Sigmoid colon (tissue), 7 donors: ENCODE measurements around the gene CAMTA1. TPM values are rescaled to one million over a fixed set of nuclear protein-coding genes. Genes with fewer than 3 reads are reported as not detected.

Experiments used
- DNase-seq: peaks from one replicate; pipeline ENCODE4 v3.0.0-alpha.2; 2019
- H3K27ac ChIP-seq, 4 donors: fragments of 200-600 bp; sonication (generic); one replicate each; pipeline ENCODE4 v1.5.1; 2016 to 2019; ENCODE audit warnings: mild to moderate bottlenecking in 1 of 4
- H3K27me3 ChIP-seq, 3 donors: fragments of 200-600 bp; sonication (generic); one replicate each; pipeline ENCODE4 v1.5.1; 2019; ENCODE audit warnings: mild to moderate bottlenecking in 1 of 3
- H3K36me3 ChIP-seq, 4 donors: fragments of 200-600 bp; sonication (generic); one replicate each; pipeline ENCODE4 v1.5.1; 2016 to 2019
- H3K4me1 ChIP-seq, 4 donors: fragments of 200-600 bp; sonication (generic); one replicate each; pipeline ENCODE4 v1.5.1; 2017 to 2019
- H3K4me3 ChIP-seq, 4 donors: fragments of 200-600 bp; sonication (generic); one replicate each; pipeline ENCODE4 v1.5.1; 2017 to 2019; ENCODE audit warnings: mild to moderate bottlenecking in 2 of 4, moderate library complexity in 1 of 4
- H3K9me3 ChIP-seq, 4 donors: fragments of 200-600 bp in 3 of 4; sonication (generic) in 3 of 4; one replicate each; pipeline versions ENCODE4 v1.5.1 to v1.6.1; 2013 to 2019
- CTCF ChIP-seq, 4 experiments: fragments of 450-650 bp in 3 of 4; fragments of 200-600 bp in 1 of 4; IDR thresholded peaks; one replicate each; pipeline ENCODE4 v1.5.1; 2016 to 2019; ENCODE audit warnings: antibody characterized with exemption in 4 of 4, mild to moderate bottlenecking in 3 of 4, moderate library complexity in 2 of 4
- EP300 ChIP-seq, 4 donors: sonication (generic); formaldehyde crosslinking; IDR thresholded peaks; one replicate each; pipeline ENCODE4 v1.6.1; 2017; ENCODE audit warnings: antibody characterized with exemption in 4 of 4
- POLR2A ChIP-seq, 2 donors: fragments of 450-650 bp; IDR thresholded peaks; one replicate each; pipeline ENCODE4 v1.6.1; 2016; ENCODE audit warnings: antibody characterized with exemption in 2 of 2, mild to moderate bottlenecking in 2 of 2, moderate library complexity in 2 of 2
- POLR2AphosphoS5 ChIP-seq, 4 donors: sonication (generic); formaldehyde crosslinking; IDR thresholded peaks; one replicate each; pipeline ENCODE4 v1.6.1; 2017; ENCODE audit warnings: antibody characterized with exemption in 4 of 4
- WGBS, 2 donors: extraction: QIAGEN DNeasy Blood & Tissue Kit; methylation state at CpG; one replicate each; pipeline ENCODE4 v1.1.7; 2013; 5-methylcytosine and 5-hydroxymethylcytosine counted together
- intact Hi-C: fragments of 100-400 bp; cut with DNase I; formaldehyde crosslinking; loops from one replicate; pipeline ENCODE4 v1.15.1; 2023
- polyA plus RNA-seq, 3 donors: library from polyadenylated mRNA; stranded (reverse); fragments of 200-250 nt; gene quantifications; one replicate each; pipeline ENCODE4 v1.2.3, GENCODE V29; 2013
- total RNA-seq, 4 donors: library from RNA; depleted of rRNA; stranded (reverse); fragments of >200 nt; gene quantifications; one replicate each; pipeline ENCODE4 v1.1.0, GENCODE V29; 2016
- donor health status: healthy with polysubstance abuse.
- donor health status: Bipolar disorder and iron deficiency.
- donor health status: healthy.

Gene CAMTA1
- total and polyA plus RNA-seq, 7 donors = 97.9 to 196 (median 177) TPM

- no peak overlapping the region for H3K27ac ChIP-seq
- no peaks in the 10 kb centered on the region for H3K36me3 ChIP-seq
- TF ChIP-seq POLR2A (IDR thresholded peaks at IDR 0.05) (no peak), POLR2AphosphoS5 (IDR thresholded peaks at IDR 0.05) (no peak), EP300 (IDR thresholded peaks at IDR 0.05) (no peak), CTCF (IDR thresholded peaks at IDR 0.05) (no peak)
- WGBS, 2 donors = 77 to 82% methylated on average over 13 of the region's 13 CpGs
- no peaks in the 10 kb centered on the region for H3K27me3 ChIP-seq
- H3K4me1 ChIP-seq = peaks cover 0 to 17% (median 17%) of the 10 kb centered on the region in 4 donors
- H3K9me3 ChIP-seq = no peaks in the 10 kb centered on the region
- no peak for DNase-seq
- H3K4me3 ChIP-seq = no peak overlapping the region
- intact Hi-C loops = no loop called here
Observed at GRCh38 chr1:7489586-7489985, 704.3 kb downstream of the CAMTA1 start.

- H3K4me1 ChIP-seq = peaks cover 0 to 17% (median 17%) of the 10 kb centered on the region in 4 donors
- no peaks in the 10 kb centered on the region for H3K27me3 ChIP-seq
- intact Hi-C loops = no loop called here
- H3K36me3 ChIP-seq = no peaks in the 10 kb centered on the region
- 78 to 89% methylated on average over 10 of the region's 10 CpGs for WGBS, 2 donors
- TF ChIP-seq POLR2AphosphoS5 (IDR thresholded peaks at IDR 0.05) (no peak), CTCF (IDR thresholded peaks at IDR 0.05) (no peak), EP300 (IDR thresholded peaks at IDR 0.05) (no peak), POLR2A (IDR thresholded peaks at IDR 0.05) (no peak)
- no peak for DNase-seq
- H3K4me3 ChIP-seq = no peak overlapping the region
- peak overlapping the region in 2 of 4 donors; percentile 15 to 41 for H3K27ac ChIP-seq
- H3K9me3 ChIP-seq = no peaks in the 10 kb centered on the region
Observed at GRCh38 chr1:7490576-7490975, 705.3 kb downstream of the CAMTA1 start.

- H3K4me3 ChIP-seq = peak overlapping the region in 1 of 4 donors; percentile 4
- no peaks in the 10 kb centered on the region for H3K36me3 ChIP-seq
- DNase-seq = no peak
- intact Hi-C loops = no loop called here
- H3K9me3 ChIP-seq = no peaks in the 10 kb centered on the region
- WGBS, 2 donors = 10 to 49% methylated on average over 17 of the region's 17 CpGs
- TF ChIP-seq POLR2AphosphoS5 (IDR thresholded peaks at IDR 0.05) (peak in 1 of 4 donors; percentile 7), CTCF (IDR thresholded peaks at IDR 0.05) (no peak), POLR2A (IDR thresholded peaks at IDR 0.05) (no peak), EP300 (IDR thresholded peaks at IDR 0.05) (peak in 1 of 4 donors; percentile 4)
- H3K27me3 ChIP-seq = no peaks in the 10 kb centered on the region
- peaks cover 0 to 17% (median 17%) of the 10 kb centered on the region in 4 donors for H3K4me1 ChIP-seq
- H3K27ac ChIP-seq = peak overlapping the region in 2 of 4 donors; percentile 15 to 41
Observed at GRCh38 chr1:7491109-7491817, 706.0 kb downstream of the CAMTA1 start.

GRCh38 chr1:7491818-7492173, 706.5 kb downstream of the CAMTA1 start:
- WGBS, 2 donors = 11 to 50% methylated on average over 7 of the region's 7 CpGs
- H3K36me3 ChIP-seq = no peaks in the 10 kb centered on the region
- intact Hi-C loops = no loop called here
- H3K4me1 ChIP-seq = peaks cover 0 to 17% (median 17%) of the 10 kb centered on the region in 4 donors
- H3K27ac ChIP-seq = peak overlapping the region in 1 of 4 donors; percentile 15
- TF ChIP-seq EP300 (IDR thresholded peaks at IDR 0.05) (no peak), POLR2AphosphoS5 (IDR thresholded peaks at IDR 0.05) (peak in 1 of 4 donors; percentile 2), CTCF (IDR thresholded peaks at IDR 0.05) (no peak), POLR2A (IDR thresholded peaks at IDR 0.05) (no peak)
- no peaks in the 10 kb centered on the region for H3K9me3 ChIP-seq
- H3K27me3 ChIP-seq = no peaks in the 10 kb centered on the region
- H3K4me3 ChIP-seq = peak overlapping the region in 1 of 4 donors; percentile 4
- DNase-seq = no peak
